GM12891 (cell line): Measurements from ENCODE around the gene GDPD5.
A peak's percentile ranks its signal among the peaks of the same experiment; 100 is the strongest.

Experiments used
- DNase-seq: peaks from one replicate; pipeline ENCODE4 v3.0.0; 2011; ENCODE audit warnings: low spot score; ENCODE audit not compliant: insufficient read length
- FAIRE-seq: peaks from 2 replicates; lab custom pipeline; 2011; peaks lifted over from hg19 to GRCh38; lab: Jason Lieb, UNC
- PAX5 ChIP-seq: IDR thresholded peaks from 2 replicates; pipeline ENCODE4 v1.6.1; 2011; ENCODE audit warnings: low read length, moderate library complexity, mild to moderate bottlenecking; ENCODE audit not compliant: insufficient read depth, severe bottlenecking
- POLR2A ChIP-seq: IDR thresholded peaks from 2 replicates; pipeline ENCODE4 v1.6.1; 2011; ENCODE audit warnings: low read depth, low read length, control low read depth
- POLR2AphosphoS5 ChIP-seq: IDR thresholded peaks from 2 replicates; pipeline ENCODE4 v1.6.1; 2011; ENCODE audit warnings: low read depth, low read length, control low read depth
- POU2F2 ChIP-seq: IDR thresholded peaks from 2 replicates; pipeline ENCODE4 v1.6.1; 2011; ENCODE audit warnings: low read depth, mild to moderate bottlenecking, control low read depth, low read length, moderate library complexity
- SPI1 ChIP-seq: IDR thresholded peaks from 2 replicates; pipeline ENCODE4 v1.6.1; 2011; ENCODE audit warnings: low read depth, low read length, control low read depth
- TAF1 ChIP-seq: IDR thresholded peaks from 2 replicates; pipeline ENCODE4 v1.6.1; 2011; ENCODE audit warnings: low read depth, low read length, control low read depth

GDPD5 gene

GRCh38 chr11:75450826-75451821, 74.6 kb downstream of the GDPD5 start:
- DNase-seq, result peak; percentile 53
- TF ChIP-seq POLR2AphosphoS5, result no peak
- no peak for TF ChIP-seq SPI1
- no peak for TF ChIP-seq POU2F2
- no peak for TF ChIP-seq PAX5
- no peak for TF ChIP-seq POLR2A
- no peak for TF ChIP-seq TAF1

GRCh38 chr11:75450236-75450635, 75.5 kb downstream of the GDPD5 start:
- FAIRE-seq, result no peak
- TF ChIP-seq POLR2AphosphoS5 (no peak), POU2F2 (no peak), TAF1 (no peak), PAX5 (no peak), SPI1 (no peak), POLR2A (no peak)
- DNase-seq, result no peak

More at GRCh38 chr11:75450826-75451821, 74.6 kb downstream of the GDPD5 start:
- no peak for FAIRE-seq

- FAIRE-seq, result no peak
- TF ChIP-seq POLR2A (no peak), SPI1 (no peak), PAX5 (no peak), POU2F2 (no peak), POLR2AphosphoS5 (no peak), TAF1 (no peak)
- no peak for DNase-seq
Observed at GRCh38 chr11:75449776-75450175, 76.0 kb downstream of the GDPD5 start.

- TF ChIP-seq POLR2A (no peak), PAX5 (no peak), POU2F2 (no peak), SPI1 (no peak)
- DNase-seq, result no peak
- no peak for FAIRE-seq
Observed at GRCh38 chr11:75449271-75449670, 76.5 kb downstream of the GDPD5 start.

- DNase-seq, result no peak
- FAIRE-seq, result no peak
- TF ChIP-seq SPI1 (no peak), PAX5 (no peak), POLR2A (no peak), TAF1 (no peak), POU2F2 (no peak), POLR2AphosphoS5 (no peak)
Observed at GRCh38 chr11:75447415-75447814, 78.3 kb downstream of the GDPD5 start.

- DNase-seq (peak; percentile 76), FAIRE-seq (peak; percentile 94)
- TF ChIP-seq POU2F2 (no peak), PAX5 (no peak), TAF1 (no peak), POLR2AphosphoS5 (no peak), SPI1 (no peak), POLR2A (no peak)
Observed at GRCh38 chr11:75445315-75445953, 80.3 kb downstream of the GDPD5 start.

GRCh38 chr11:75443043-75443442, 82.7 kb downstream of the GDPD5 start:
- DNase-seq (no peak), FAIRE-seq (no peak)
- no peak for TF ChIP-seq POU2F2
- TF ChIP-seq TAF1, result no peak
- no peak for TF ChIP-seq SPI1
- no peak for TF ChIP-seq POLR2AphosphoS5
- no peak for TF ChIP-seq POLR2A
- no peak for TF ChIP-seq PAX5

GRCh38 chr11:75442161-75442885, 83.4 kb downstream of the GDPD5 start:
- FAIRE-seq, result no peak
- no peak for TF ChIP-seq TAF1
- TF ChIP-seq POU2F2, result no peak
- TF ChIP-seq POLR2A, result no peak
- TF ChIP-seq POLR2AphosphoS5, result no peak
- no peak for TF ChIP-seq PAX5
- TF ChIP-seq SPI1, result no peak
- DNase-seq, result no peak

GRCh38 chr11:75441804-75442132, 84.0 kb downstream of the GDPD5 start:
- no peak for FAIRE-seq

More at GRCh38 chr11:75441804-75442132, 84.0 kb downstream of the GDPD5 start:
- no peak for TF ChIP-seq TAF1
- no peak for TF ChIP-seq POLR2AphosphoS5
- TF ChIP-seq POU2F2, result no peak
- no peak for TF ChIP-seq SPI1
- no peak for TF ChIP-seq POLR2A
- TF ChIP-seq PAX5, result no peak
- DNase-seq, result no peak
